ENCODE data around the gene PRLR. TPM values are rescaled to one million over a fixed set of nuclear protein-coding genes. Genes with fewer than 3 reads are reported as not detected.
A peak's percentile ranks its signal among the peaks of the same experiment; 100 is the strongest.

PRLR gene
- total and polyA plus RNA-seq, 2 of the 13 experiments (the other 11 are each of a cell fraction or from before 2014, with no cell fraction given), result 12.2 to 13.3 TPM

- H3K27ac ChIP-seq (ENCODE audit: extremely low read length, insufficient read depth, low read length), result peak overlapping the region; percentile 92
- ChIA-PET POLR2A (interaction anchor here (0.9 to 1.3 kb wide), 2 partner anchors 15 to 26 kb away, joined by 3 to 4 read pairs; no protein-coding TSS in a partner anchor), CTCF (ENCODE audit: low intra/inter-chr PET ratio, low total read pairs) (no interaction called here)
- H3K9ac ChIP-seq (ENCODE audit: insufficient read depth, low read depth, low read length), result no peak overlapping the region
- no TSS peak for BruUV-seq (replicated peaks)
- no peaks in the 10 kb centered on the region for H3K27me3 ChIP-seq (ENCODE audit: control insufficient read depth in 1 of 2, insufficient read depth in 2 of 2, low read length in 2 of 2)
- in situ Hi-C loops (cut with HindIII; ENCODE audit: extremely low pct_ligation_motif_present, low pct_unique_long_range_greater_than_20kb), result no loop called here
- WGBS (ENCODE audit: low lambda C conversion rate), result 100% methylated on average over 2 of the region's 2 CpGs
- no peak for DNase-seq (ENCODE audit: low spot score)
- H3K36me3 ChIP-seq (replicated peaks in 1 of 2; ENCODE audit: control insufficient read depth in 1 of 2, insufficient read depth in 2 of 2, low read length in 2 of 2), result no peaks in the 10 kb centered on the region
- no peak for FAIRE-seq
- no peaks in the 10 kb centered on the region for H3K79me2 ChIP-seq (ENCODE audit: insufficient read depth, low read length)
- no peak overlapping the region for H3K4me3 ChIP-seq (replicated peaks in 1 of 3; ENCODE audit: insufficient read depth in 1 of 3, low read depth in 2 of 3, low read length in 3 of 3)
- TF ChIP-seq ZNF260 (CRISPR knock-in tag; IDR thresholded peaks at IDR 0.05; ENCODE audit: borderline replicate concordance, low read depth) (no peak), ZNF629 (CRISPR knock-in tag; conservative IDR thresholded peaks at IDR 0.05) (0 out of 2 replicates have a peak, but pooled peaks have one; percentile 9)
- no peak for ATAC-seq
- H2AFZ ChIP-seq (ENCODE audit: low read length), result no peak overlapping the region
- intact Hi-C loops (cut with micrococcal nuclease; ENCODE audit: unreplicated experiment), result loop anchor here (10.0 kb wide), 1 partner anchor 352 kb away; no protein-coding TSS in a partner anchor
- H3K4me1 ChIP-seq (ENCODE audit: insufficient read depth, low read length), result peaks cover 80% of the 10 kb centered on the region
- H3K9me3 ChIP-seq (ENCODE audit: low read length), result no peaks in the 10 kb centered on the region
- H3K4me2 ChIP-seq (ENCODE audit: low read depth, low read length), result no peak overlapping the region
- no peaks in the 10 kb centered on the region for H4K20me1 ChIP-seq (ENCODE audit: insufficient read depth, low read length)
Measured at GRCh38 chr5:35133186-35133585, 97.1 kb downstream of the PRLR start.

DNA sequence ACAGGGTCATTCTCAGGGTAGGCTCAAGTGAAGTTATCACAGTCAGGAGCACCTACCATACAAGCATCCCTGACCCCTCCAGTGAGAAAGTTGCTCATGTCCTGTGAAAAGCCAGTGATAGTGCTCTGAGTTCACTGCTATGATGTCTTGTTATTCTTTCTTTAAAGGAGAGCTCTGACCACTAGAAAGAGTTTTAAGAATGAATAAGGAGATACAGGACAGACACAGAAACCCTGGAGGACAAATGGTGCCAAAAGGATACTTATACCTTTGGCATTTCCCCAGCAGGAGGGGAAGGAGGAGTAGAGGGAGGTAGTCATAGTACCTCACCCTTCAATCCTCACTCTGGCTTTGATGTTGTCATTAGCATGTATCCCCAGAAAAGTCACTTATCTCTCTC is 98.6 kb downstream of the PRLR start:
- POLR2A ChIA-PET, result no interaction called here
- CTCF ChIA-PET (ENCODE audit: low intra/inter-chr PET ratio, low total read pairs), result no interaction called here
- intact Hi-C loops (cut with micrococcal nuclease; ENCODE audit: unreplicated experiment), result loop anchor here (10.0 kb wide), 1 partner anchor 353 kb away; no protein-coding TSS in a partner anchor
- Histone ChIP-seq H3K27ac (ENCODE audit: extremely low read length, insufficient read depth, low read length) (no peak overlapping the region), H3K9me3 (ENCODE audit: low read length) (no peaks in the 10 kb centered on the region), H3K9ac (ENCODE audit: insufficient read depth, low read depth, low read length) (no peak overlapping the region), H3K27me3 (ENCODE audit: control insufficient read depth in 1 of 2, insufficient read depth in 2 of 2, low read length in 2 of 2) (no peaks in the 10 kb centered on the region), H3K79me2 (ENCODE audit: insufficient read depth, low read length) (no peaks in the 10 kb centered on the region), H3K4me1 (ENCODE audit: insufficient read depth, low read length) (peaks cover 71% of the 10 kb centered on the region), H3K4me2 (ENCODE audit: low read depth, low read length) (no peak overlapping the region), H3K36me3 (replicated peaks in 1 of 2; ENCODE audit: control insufficient read depth in 1 of 2, insufficient read depth in 2 of 2, low read length in 2 of 2) (no peaks in the 10 kb centered on the region), H4K20me1 (ENCODE audit: insufficient read depth, low read length) (no peaks in the 10 kb centered on the region), H2AFZ (ENCODE audit: low read length) (no peak overlapping the region), H3K4me3 (replicated peaks in 1 of 3; ENCODE audit: insufficient read depth in 1 of 3, low read depth in 2 of 3, low read length in 3 of 3) (no peak overlapping the region)
- DNase-seq (ENCODE audit: low spot score) (no peak), FAIRE-seq (no peak), ATAC-seq (no peak)
- TF ChIP-seq ZSCAN31 (CRISPR knock-in tag; IDR thresholded peaks at IDR 0.05; ENCODE audit: low read depth) (no peak), ZNF383 (CRISPR knock-in tag; IDR thresholded peaks at IDR 0.05; ENCODE audit: borderline replicate concordance) (no peak), ZNF619 (CRISPR knock-in tag; IDR thresholded peaks at IDR 0.05) (no peak), PHF20 (CRISPR knock-in tag; IDR thresholded peaks at IDR 0.05) (no peak), PLRG1 (conservative IDR thresholded peaks at IDR 0.05) (no peak), ZBTB26 (CRISPR knock-in tag; IDR thresholded peaks at IDR 0.05; ENCODE audit: borderline replicate concordance) (no peak), ELF1 (CRISPR knock-in tag; IDR thresholded peaks at IDR 0.05) (no peak), RAD21 (CRISPR knock-in tag; IDR thresholded peaks at IDR 0.05) (no peak)
- in situ Hi-C loops (cut with HindIII; ENCODE audit: extremely low pct_ligation_motif_present, low pct_unique_long_range_greater_than_20kb), result no loop called here
- BruUV-seq (replicated peaks), result no TSS peak
